Measurements from ENCODE around the gene MFSD2A. TPM values are rescaled to one million over a fixed set of nuclear protein-coding genes. Genes with fewer than 3 reads are reported as not detected.

The MFSD2A gene
- total and polyA plus RNA-seq, 10 of the 15 experiments (the other 5 are each of a cell fraction or from before 2014, with no cell fraction given), result 0.84 to 30.1 (median 15.2) TPM

DNA sequence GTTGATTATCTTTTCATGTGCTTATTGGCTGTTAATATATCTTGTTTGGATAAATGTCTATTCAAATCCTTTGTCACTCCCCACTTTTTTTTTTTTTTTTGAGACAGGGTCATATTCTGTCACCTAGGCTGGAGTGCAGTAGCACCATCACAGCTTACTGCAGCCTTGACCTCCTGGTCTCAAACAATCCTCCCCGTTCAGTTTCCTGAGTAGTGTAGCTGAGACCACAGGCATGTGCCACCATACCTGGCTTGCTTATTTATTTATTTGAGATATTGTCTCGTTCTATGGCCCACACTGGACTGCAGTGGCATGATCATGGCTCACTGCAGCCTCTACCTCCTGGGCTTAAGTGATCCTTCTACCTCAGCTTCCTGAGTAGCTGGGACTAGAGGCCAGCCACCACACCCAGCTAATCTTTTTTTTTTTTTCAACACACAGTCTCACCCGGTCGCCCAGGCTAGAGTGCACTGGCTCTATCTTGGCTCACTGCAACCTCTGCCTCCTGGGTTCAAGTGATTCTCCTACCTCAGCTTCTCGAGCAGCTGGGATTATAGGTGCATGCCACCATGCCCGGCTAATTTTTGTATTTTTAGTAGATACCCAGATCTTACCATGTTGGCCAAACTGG is 39.3 kb upstream of the MFSD2A start (continued):
- no peak for TF ChIP-seq ZBTB40 (IDR thresholded peaks at IDR 0.05; ENCODE audit: borderline replicate concordance)
- no peak for TF ChIP-seq SRF (IDR thresholded peaks at IDR 0.05; ENCODE audit: low read depth in 2 of 2, low read length in 2 of 2)
- no peak for TF ChIP-seq MEF2A (IDR thresholded peaks at IDR 0.05; ENCODE audit: insufficient read depth, low read depth, low read length)
- no peak for TF ChIP-seq MTA2 (IDR thresholded peaks at IDR 0.05; ENCODE audit: low read depth)
- no peak for TF ChIP-seq RBBP5 (conservative IDR thresholded peaks at IDR 0.05)

DNA sequence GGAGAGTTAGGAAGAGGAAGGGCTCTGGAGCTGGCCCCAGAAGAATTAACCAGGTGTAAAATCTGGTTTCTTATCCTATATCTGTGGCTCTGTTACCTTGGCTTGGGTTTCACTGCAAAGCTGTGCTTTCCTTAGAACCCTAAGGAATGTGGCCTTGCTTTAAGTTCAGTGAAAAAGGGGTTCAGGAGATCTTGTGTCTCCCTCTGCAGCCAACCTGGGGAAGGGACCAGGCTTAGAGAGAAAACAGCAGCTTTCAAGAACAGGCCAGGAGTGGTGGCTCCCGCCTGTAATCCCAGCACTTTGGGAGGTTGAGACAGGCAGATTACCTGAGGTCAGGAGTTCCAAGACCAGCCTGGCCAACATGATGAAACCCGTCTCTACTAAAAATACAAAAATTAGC is 37.1 kb upstream of the MFSD2A start:
- ChIA-PET POLR2A (no interaction called here), CTCF (interaction anchor here (0.9 to 10.3 kb wide), 9 partner anchors 11 to 114 kb away, joined by 3 to 311 read pairs (median 7); no protein-coding TSS in a partner anchor)
- no TSS peak for BruUV-seq (replicated peaks)
- TF ChIP-seq SMC3 (IDR thresholded peaks at IDR 0.05; ENCODE audit: borderline replicate concordance, low read length) (peak; percentile 18; the same call in 1 of the 2 replicates), ZBTB4 (CRISPR knock-in tag; IDR thresholded peaks at IDR 0.05) (no peak), ZZZ3 (IDR thresholded peaks at IDR 0.05; ENCODE audit: control insufficient read depth, insufficient read length, low read depth) (no peak), E2F4 (IDR thresholded peaks at IDR 0.05; ENCODE audit: low read depth, low read length) (no peak)

More for the DNA sequence above, 37.1 kb upstream of the MFSD2A start:
- no peaks in the 10 kb centered on the region for H4K20me1 ChIP-seq (ENCODE audit: control insufficient read depth, insufficient read depth)
- DNase-seq (ENCODE audit: low read depth, low spot score), result no peak
- no peak for FAIRE-seq
- no peaks in the 10 kb centered on the region for H3K27me3 ChIP-seq (replicated peaks in 1 of 2; ENCODE audit: control insufficient read depth in 2 of 2, insufficient read depth in 2 of 2, low read length in 1 of 2)
- H3K36me3 ChIP-seq (ENCODE audit: control insufficient read depth in 2 of 2, insufficient read depth in 2 of 2, low read length in 1 of 2), result no peaks in the 10 kb centered on the region
- no peak overlapping the region for H3K9ac ChIP-seq (ENCODE audit: control insufficient read depth, insufficient read depth, low read length)
- no peak overlapping the region for H2AFZ ChIP-seq (ENCODE audit: control insufficient read depth, low read depth, low read length)
- H3K79me2 ChIP-seq (ENCODE audit: control insufficient read depth, insufficient read depth, low read length), result no peaks in the 10 kb centered on the region
- 67% methylated on average over 2 of the region's 2 CpGs for WGBS (ENCODE audit: insufficient coverage, insufficient replicate concordance, low lambda C conversion rate, missing lambda C conversion rate)
- no peaks in the 10 kb centered on the region for H3K9me3 ChIP-seq (replicated peaks; ENCODE audit: control insufficient read depth, insufficient read depth, low read length)
- no peak overlapping the region for H3K4me3 ChIP-seq
- RAD21 ChIA-PET (ENCODE audit: unreplicated experiment), result interaction anchor here (2.8 to 6.8 kb wide), 3 partner anchors 38 to 114 kb away, joined by 23 to 136 read pairs (median 115); partner anchors contain the start of gene MFSD2A
- in situ Hi-C loops (cut with MboI), result loop anchor here (5.0 kb wide), 1 partner anchor 54 kb away; no protein-coding TSS in a partner anchor
- H3K4me1 ChIP-seq (ENCODE audit: control insufficient read depth, insufficient read depth, low read length), result 0 out of 2 replicates have a peak, but pooled peaks cover 3% of the 10 kb centered on the region
- intact Hi-C loops (cut with micrococcal nuclease; ENCODE audit: unreplicated experiment), result no loop called here
- H3K27ac ChIP-seq (ENCODE audit: control insufficient read depth, insufficient read depth), result no peak overlapping the region
- SMC1A ChIA-PET (ENCODE audit: uncharacterized antibody, unreplicated experiment), result interaction anchor here (0.5 to 5.6 kb wide), 6 partner anchors 10 to 114 kb away, joined by 3 to 180 read pairs (median 8); no protein-coding TSS in a partner anchor
- no peak overlapping the region for H3K4me2 ChIP-seq (ENCODE audit: control insufficient read depth, insufficient read depth)
- no peak for ATAC-seq

Measured in GM12878 (cell line).